Neural cell (in vitro differentiated cells): ENCODE data around the gene BLM.

Source experiments
- SMC3 ChIP-seq: fragments of 450-650 bp; conservative IDR thresholded peaks from 2 replicates; pipeline ENCODE4 v1.6.1; 2014; ENCODE audit warnings: antibody characterized with exemption, mild to moderate bottlenecking, moderate library complexity; ENCODE audit not compliant: poor library complexity
- TAF1 ChIP-seq: IDR thresholded peaks from 2 replicates; pipeline ENCODE4 v1.6.1; 2012; ENCODE audit warnings: low read depth
- TF ChIP-seq, protein P1 (sequence below): IDR thresholded peaks from 2 replicates; pipeline ENCODE4 v1.6.1; 2012; ENCODE audit warnings: borderline replicate concordance
- TF ChIP-seq, protein P2 (sequence below): fragments of 450-650 bp; IDR thresholded peaks from 2 replicates; pipeline ENCODE4 v1.5.1; 2014; ENCODE audit warnings: antibody characterized with exemption, mild to moderate bottlenecking, moderate library complexity; ENCODE audit not compliant: poor library complexity, severe bottlenecking

DNA sequence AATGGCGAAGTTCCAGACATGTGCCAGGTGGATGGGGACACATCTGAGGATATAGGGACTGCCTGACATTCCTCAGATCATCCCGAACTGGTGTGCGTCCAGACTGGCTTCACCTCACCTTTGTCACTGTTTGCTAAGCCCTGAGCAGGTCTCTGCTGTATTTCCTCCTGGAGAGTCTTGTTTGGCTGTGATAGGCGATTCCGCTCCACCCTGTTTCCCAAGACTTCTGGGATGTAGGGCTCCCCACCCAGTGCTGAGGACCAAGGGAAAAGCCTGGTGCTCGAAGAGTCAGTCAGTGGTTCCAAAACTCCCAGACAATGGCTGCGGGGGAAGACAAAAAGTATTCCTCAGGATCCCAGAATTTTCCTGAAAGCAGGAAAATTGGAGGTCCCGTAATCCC, 140.2 kb downstream of the BLM start:
- TF ChIP-seq, protein P1, sequence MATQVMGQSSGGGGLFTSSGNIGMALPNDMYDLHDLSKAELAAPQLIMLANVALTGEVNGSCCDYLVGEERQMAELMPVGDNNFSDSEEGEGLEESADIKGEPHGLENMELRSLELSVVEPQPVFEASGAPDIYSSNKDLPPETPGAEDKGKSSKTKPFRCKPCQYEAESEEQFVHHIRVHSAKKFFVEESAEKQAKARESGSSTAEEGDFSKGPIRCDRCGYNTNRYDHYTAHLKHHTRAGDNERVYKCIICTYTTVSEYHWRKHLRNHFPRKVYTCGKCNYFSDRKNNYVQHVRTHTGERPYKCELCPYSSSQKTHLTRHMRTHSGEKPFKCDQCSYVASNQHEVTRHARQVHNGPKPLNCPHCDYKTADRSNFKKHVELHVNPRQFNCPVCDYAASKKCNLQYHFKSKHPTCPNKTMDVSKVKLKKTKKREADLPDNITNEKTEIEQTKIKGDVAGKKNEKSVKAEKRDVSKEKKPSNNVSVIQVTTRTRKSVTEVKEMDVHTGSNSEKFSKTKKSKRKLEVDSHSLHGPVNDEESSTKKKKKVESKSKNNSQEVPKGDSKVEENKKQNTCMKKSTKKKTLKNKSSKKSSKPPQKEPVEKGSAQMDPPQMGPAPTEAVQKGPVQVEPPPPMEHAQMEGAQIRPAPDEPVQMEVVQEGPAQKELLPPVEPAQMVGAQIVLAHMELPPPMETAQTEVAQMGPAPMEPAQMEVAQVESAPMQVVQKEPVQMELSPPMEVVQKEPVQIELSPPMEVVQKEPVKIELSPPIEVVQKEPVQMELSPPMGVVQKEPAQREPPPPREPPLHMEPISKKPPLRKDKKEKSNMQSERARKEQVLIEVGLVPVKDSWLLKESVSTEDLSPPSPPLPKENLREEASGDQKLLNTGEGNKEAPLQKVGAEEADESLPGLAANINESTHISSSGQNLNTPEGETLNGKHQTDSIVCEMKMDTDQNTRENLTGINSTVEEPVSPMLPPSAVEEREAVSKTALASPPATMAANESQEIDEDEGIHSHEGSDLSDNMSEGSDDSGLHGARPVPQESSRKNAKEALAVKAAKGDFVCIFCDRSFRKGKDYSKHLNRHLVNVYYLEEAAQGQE: no peak
- TF ChIP-seq TAF1: no peak
- TF ChIP-seq, protein P2, sequence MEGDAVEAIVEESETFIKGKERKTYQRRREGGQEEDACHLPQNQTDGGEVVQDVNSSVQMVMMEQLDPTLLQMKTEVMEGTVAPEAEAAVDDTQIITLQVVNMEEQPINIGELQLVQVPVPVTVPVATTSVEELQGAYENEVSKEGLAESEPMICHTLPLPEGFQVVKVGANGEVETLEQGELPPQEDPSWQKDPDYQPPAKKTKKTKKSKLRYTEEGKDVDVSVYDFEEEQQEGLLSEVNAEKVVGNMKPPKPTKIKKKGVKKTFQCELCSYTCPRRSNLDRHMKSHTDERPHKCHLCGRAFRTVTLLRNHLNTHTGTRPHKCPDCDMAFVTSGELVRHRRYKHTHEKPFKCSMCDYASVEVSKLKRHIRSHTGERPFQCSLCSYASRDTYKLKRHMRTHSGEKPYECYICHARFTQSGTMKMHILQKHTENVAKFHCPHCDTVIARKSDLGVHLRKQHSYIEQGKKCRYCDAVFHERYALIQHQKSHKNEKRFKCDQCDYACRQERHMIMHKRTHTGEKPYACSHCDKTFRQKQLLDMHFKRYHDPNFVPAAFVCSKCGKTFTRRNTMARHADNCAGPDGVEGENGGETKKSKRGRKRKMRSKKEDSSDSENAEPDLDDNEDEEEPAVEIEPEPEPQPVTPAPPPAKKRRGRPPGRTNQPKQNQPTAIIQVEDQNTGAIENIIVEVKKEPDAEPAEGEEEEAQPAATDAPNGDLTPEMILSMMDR: no peak
- TF ChIP-seq SMC3: no peak
